22Rv1 (cell line): Measurements from ENCODE around the gene DPY19L2.
"Not testable (repeated sequence)": the region's sequence is repeated elsewhere in the genome, so short reads cannot be mapped to it uniquely, and the experiment has no call there.

Source experiments
- CTCF ChIP-seq: fragments of 450-650 bp; IDR thresholded peaks from 2 replicates; pipeline ENCODE4 v1.5.1; 2017; ENCODE audit warnings: mild to moderate bottlenecking
- ZFX ChIP-seq: fragments of 450-650 bp; IDR thresholded peaks from 2 replicates; pipeline ENCODE4 v1.6.1; 2017; ENCODE audit warnings: antibody characterized with exemption, borderline replicate concordance

- TF ChIP-seq CTCF, ZFX: not testable (repeated sequence)
These were observed 31.5 kb upstream of the DPY19L2 start for GRCh38 chr12:63699678-63700382.
